ENCODE results near the gene HAPLN1.

The HAPLN1 gene

DNA sequence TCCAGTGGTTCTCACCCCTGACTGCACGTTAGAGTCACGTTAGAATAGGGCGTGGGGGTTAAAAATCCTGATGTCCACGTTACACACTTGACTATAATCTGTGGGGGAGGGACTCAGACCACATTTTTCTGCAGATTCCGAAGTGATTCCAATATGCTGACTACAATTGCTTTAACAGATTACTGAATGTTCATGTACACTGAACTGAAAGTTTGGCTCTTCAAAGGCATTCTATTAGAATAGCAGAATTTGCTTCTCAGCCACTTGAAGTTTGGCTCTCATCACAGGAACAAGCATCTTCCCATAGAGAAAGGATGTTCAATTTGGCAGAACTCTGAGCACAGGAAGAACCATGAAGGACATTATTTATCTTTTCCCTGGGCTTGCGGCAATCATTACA, 84.5 kb downstream of the HAPLN1 start:
- Histone ChIP-seq H3K9ac (ENCODE audit: low read length) (no peak overlapping the region), H3K36me3 (ENCODE audit: insufficient read depth, low read length) (no peaks in the 10 kb centered on the region), H3K4me1 (ENCODE audit: insufficient read depth, low read length) (no peaks in the 10 kb centered on the region), H3K27me3 (ENCODE audit: control insufficient read depth in 1 of 2, insufficient read depth in 2 of 2, low read length in 2 of 2) (no peaks in the 10 kb centered on the region), H3K9me3 (ENCODE audit: low read length) (no peaks in the 10 kb centered on the region), H3K27ac (ENCODE audit: low read depth, low read length) (no peak overlapping the region), H3K4me3 (ENCODE audit: low read depth in 1 of 2, low read length in 2 of 2) (no peak overlapping the region)

GRCh38 chr5:83633285-83633684, 87.4 kb downstream of the HAPLN1 start:
- Histone ChIP-seq H3K9ac (ENCODE audit: low read length) (no peak overlapping the region), H3K27me3 (ENCODE audit: control insufficient read depth in 1 of 2, insufficient read depth in 2 of 2, low read length in 2 of 2) (no peaks in the 10 kb centered on the region), H3K27ac (ENCODE audit: low read depth, low read length) (no peak overlapping the region), H3K4me1 (ENCODE audit: insufficient read depth, low read length) (no peaks in the 10 kb centered on the region), H3K4me3 (ENCODE audit: low read depth in 1 of 2, low read length in 2 of 2) (no peak overlapping the region), H3K9me3 (ENCODE audit: low read length) (no peaks in the 10 kb centered on the region), H3K36me3 (ENCODE audit: insufficient read depth, low read length) (no peaks in the 10 kb centered on the region)

DNA sequence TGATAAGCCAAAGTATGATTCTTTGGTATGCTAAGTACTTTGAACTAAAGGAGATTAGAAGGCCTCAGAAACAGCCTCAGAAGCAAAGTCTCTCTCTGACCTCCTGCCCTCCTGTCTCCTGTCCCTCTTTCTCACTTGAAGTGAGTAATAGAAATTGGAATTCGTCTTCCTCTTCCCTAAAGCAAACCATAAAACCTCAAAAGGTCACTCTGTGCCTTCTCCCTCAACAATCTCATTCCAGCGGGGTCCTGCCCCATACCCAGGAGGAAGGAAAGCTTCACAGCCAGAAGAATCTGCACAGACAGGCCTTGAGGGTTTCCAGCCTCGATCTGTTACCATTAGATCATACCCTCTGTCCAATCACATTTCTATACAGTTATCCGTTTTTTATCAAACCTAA, 87.8 kb downstream of the HAPLN1 start:
- no peaks in the 10 kb centered on the region for H3K27me3 ChIP-seq (ENCODE audit: control insufficient read depth in 1 of 2, insufficient read depth in 2 of 2, low read length in 2 of 2)
- H3K9me3 ChIP-seq (ENCODE audit: low read length): no peaks in the 10 kb centered on the region
- H3K9ac ChIP-seq (ENCODE audit: low read length): no peak overlapping the region
- no peak overlapping the region for H3K27ac ChIP-seq (ENCODE audit: low read depth, low read length)
- no peaks in the 10 kb centered on the region for H3K36me3 ChIP-seq (ENCODE audit: insufficient read depth, low read length)
- H3K4me1 ChIP-seq (ENCODE audit: insufficient read depth, low read length): no peaks in the 10 kb centered on the region
- H3K4me3 ChIP-seq (ENCODE audit: low read depth in 1 of 2, low read length in 2 of 2): no peak overlapping the region

GRCh38 chr5:83628360-83628759, 92.3 kb downstream of the HAPLN1 start:
- no peaks in the 10 kb centered on the region for H3K27me3 ChIP-seq (ENCODE audit: control insufficient read depth in 1 of 2, insufficient read depth in 2 of 2, low read length in 2 of 2)
- no peaks in the 10 kb centered on the region for H3K9me3 ChIP-seq (ENCODE audit: low read length)
- no peaks in the 10 kb centered on the region for H3K36me3 ChIP-seq (ENCODE audit: insufficient read depth, low read length)
- no peak overlapping the region for H3K4me3 ChIP-seq (ENCODE audit: low read depth in 1 of 2, low read length in 2 of 2)
- H3K27ac ChIP-seq (ENCODE audit: low read depth, low read length): no peak overlapping the region
- H3K9ac ChIP-seq (ENCODE audit: low read length): no peak overlapping the region
- no peaks in the 10 kb centered on the region for H3K4me1 ChIP-seq (ENCODE audit: insufficient read depth, low read length)

DNA sequence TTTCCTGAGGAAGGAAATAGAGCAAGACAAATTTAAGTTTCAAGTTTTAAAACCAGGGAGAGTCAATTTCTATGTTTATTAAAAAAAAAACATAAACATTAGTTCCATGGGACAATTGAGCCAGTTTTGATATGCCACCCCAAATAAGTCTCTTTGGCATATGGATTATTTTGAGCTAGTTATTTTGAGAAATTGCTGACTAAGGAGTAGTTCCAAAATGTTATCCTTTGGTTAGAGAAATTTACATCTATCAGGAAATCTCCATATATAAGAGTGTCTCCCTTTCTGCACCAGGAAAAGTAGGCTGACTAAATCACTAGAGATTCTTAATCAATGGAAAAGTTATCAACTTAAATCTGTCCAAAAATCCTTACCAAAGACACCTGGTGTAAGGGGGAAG, 105.8 kb downstream of the HAPLN1 start:
- Histone ChIP-seq H3K9ac (ENCODE audit: low read length) (no peak overlapping the region), H3K27me3 (ENCODE audit: control insufficient read depth in 1 of 2, insufficient read depth in 2 of 2, low read length in 2 of 2) (no peaks in the 10 kb centered on the region), H3K27ac (ENCODE audit: low read depth, low read length) (no peak overlapping the region), H3K9me3 (ENCODE audit: low read length) (no peaks in the 10 kb centered on the region), H3K36me3 (ENCODE audit: insufficient read depth, low read length) (no peaks in the 10 kb centered on the region), H3K4me3 (ENCODE audit: low read depth in 1 of 2, low read length in 2 of 2) (no peak overlapping the region), H3K4me1 (ENCODE audit: insufficient read depth, low read length) (no peaks in the 10 kb centered on the region)

- Histone ChIP-seq H3K4me3 (ENCODE audit: low read depth in 1 of 2, low read length in 2 of 2) (no peak overlapping the region), H3K9me3 (ENCODE audit: low read length) (no peaks in the 10 kb centered on the region), H3K27me3 (ENCODE audit: control insufficient read depth in 1 of 2, insufficient read depth in 2 of 2, low read length in 2 of 2) (no peaks in the 10 kb centered on the region), H3K27ac (ENCODE audit: low read depth, low read length) (no peak overlapping the region), H3K4me1 (ENCODE audit: insufficient read depth, low read length) (no peaks in the 10 kb centered on the region), H3K9ac (ENCODE audit: low read length) (no peak overlapping the region), H3K36me3 (ENCODE audit: insufficient read depth, low read length) (no peaks in the 10 kb centered on the region)
These were observed 112.5 kb downstream of the HAPLN1 start for GRCh38 chr5:83608122-83608521.

DNA sequence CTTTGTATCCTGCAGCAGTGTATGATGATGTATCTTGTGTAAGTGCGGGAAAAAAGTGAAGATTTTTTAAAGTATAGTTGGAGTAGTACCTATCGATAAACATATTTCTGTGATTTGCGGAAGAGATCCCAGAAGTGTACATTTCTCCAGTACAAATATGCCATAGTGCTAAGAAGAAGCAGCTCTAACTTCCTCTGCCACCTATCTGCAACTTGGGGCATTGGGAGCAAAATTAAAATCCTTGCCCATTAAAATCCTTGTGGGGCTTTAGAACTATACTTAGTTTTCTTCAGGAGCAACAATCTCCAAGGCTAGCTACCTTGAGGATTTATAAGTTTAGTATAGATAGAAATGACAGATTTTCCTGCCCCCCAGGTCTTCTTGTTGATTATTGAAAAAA, 125.4 kb downstream of the HAPLN1 start:
- Histone ChIP-seq H3K4me3 (ENCODE audit: low read depth in 1 of 2, low read length in 2 of 2) (no peak overlapping the region), H3K4me1 (ENCODE audit: insufficient read depth, low read length) (no peaks in the 10 kb centered on the region), H3K9me3 (ENCODE audit: low read length) (no peaks in the 10 kb centered on the region), H3K27ac (ENCODE audit: low read depth, low read length) (no peak overlapping the region), H3K9ac (ENCODE audit: low read length) (no peak overlapping the region), H3K27me3 (ENCODE audit: control insufficient read depth in 1 of 2, insufficient read depth in 2 of 2, low read length in 2 of 2) (no peaks in the 10 kb centered on the region), H3K36me3 (ENCODE audit: insufficient read depth, low read length) (no peaks in the 10 kb centered on the region)

- H3K4me1 ChIP-seq (ENCODE audit: insufficient read depth, low read length): no peaks in the 10 kb centered on the region
- H3K9ac ChIP-seq (ENCODE audit: low read length): no peak overlapping the region
- H3K4me3 ChIP-seq (ENCODE audit: low read depth in 1 of 2, low read length in 2 of 2): no peak overlapping the region
- no peaks in the 10 kb centered on the region for H3K9me3 ChIP-seq (ENCODE audit: low read length)
- H3K27ac ChIP-seq (ENCODE audit: low read depth, low read length): no peak overlapping the region
- no peaks in the 10 kb centered on the region for H3K36me3 ChIP-seq (ENCODE audit: insufficient read depth, low read length)
- H3K27me3 ChIP-seq (ENCODE audit: control insufficient read depth in 1 of 2, insufficient read depth in 2 of 2, low read length in 2 of 2): no peaks in the 10 kb centered on the region
These were observed 129.7 kb downstream of the HAPLN1 start for GRCh38 chr5:83590966-83591365.

DNA sequence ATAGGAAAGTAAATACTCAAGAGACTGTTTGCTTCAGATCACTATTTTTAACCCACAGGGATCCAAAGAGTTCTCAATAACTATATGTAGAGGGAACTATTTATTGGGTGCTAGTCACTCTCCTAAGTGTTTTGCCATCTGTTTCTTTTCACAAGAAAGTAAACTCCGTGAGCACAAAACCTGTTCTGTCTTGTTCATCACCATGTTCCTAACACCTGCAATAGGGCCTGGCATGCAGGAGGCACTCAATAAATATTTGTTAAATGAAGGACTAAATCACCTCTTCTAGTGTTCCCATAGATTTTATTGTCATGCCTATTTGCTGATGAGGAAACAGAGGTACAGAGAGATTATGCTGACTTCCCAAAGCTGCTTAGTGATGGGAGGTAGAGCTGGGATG, 130.9 kb downstream of the HAPLN1 start:
- Histone ChIP-seq H3K4me3 (ENCODE audit: low read depth in 1 of 2, low read length in 2 of 2) (no peak overlapping the region), H3K27me3 (ENCODE audit: control insufficient read depth in 1 of 2, insufficient read depth in 2 of 2, low read length in 2 of 2) (no peaks in the 10 kb centered on the region), H3K9me3 (ENCODE audit: low read length) (no peaks in the 10 kb centered on the region), H3K4me1 (ENCODE audit: insufficient read depth, low read length) (no peaks in the 10 kb centered on the region), H3K36me3 (ENCODE audit: insufficient read depth, low read length) (no peaks in the 10 kb centered on the region), H3K27ac (ENCODE audit: low read depth, low read length) (no peak overlapping the region), H3K9ac (ENCODE audit: low read length) (no peak overlapping the region)

Data from muscle layer of colon (tissue), 2 donors.